ENCODE data around the gene OFD1.

Gene OFD1

DNA sequence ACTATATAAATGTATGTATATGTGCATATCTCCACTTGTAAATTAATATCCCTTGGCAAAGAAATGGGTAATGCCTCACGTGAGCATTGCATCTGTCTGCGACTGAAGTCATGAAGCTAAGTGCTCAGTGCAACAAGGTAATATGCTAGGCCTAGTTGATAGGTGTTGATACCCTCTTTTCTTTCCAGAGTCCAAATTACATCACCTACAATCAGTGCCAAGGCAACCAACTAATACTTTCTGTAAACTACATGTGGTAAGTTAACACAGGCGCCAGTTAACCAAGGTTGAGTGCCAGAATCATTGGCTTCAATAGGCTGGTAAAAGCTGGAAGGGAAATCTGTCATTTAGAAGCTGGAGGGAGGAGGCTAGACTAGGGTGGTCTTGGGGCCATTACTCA lies 41.3 kb downstream of the OFD1 start:
- H3K36me3 ChIP-seq (ENCODE audit: control insufficient read depth, insufficient read depth, low read length), result peaks cover 74% of the 10 kb centered on the region
- H3K9me3 ChIP-seq (ENCODE audit: control insufficient read depth, insufficient read depth, low read depth, low read length), result no peaks in the 10 kb centered on the region
- no peak overlapping the region for H3K4me3 ChIP-seq (ENCODE audit: low read depth, low read length)

GRCh38 chrX:13776387-13776786 lies 41.8 kb downstream of the OFD1 start:
- H3K27ac ChIP-seq (ENCODE audit: low read depth, low read length), result no peak overlapping the region
- H3K27me3 ChIP-seq (ENCODE audit: control insufficient read depth, insufficient read depth, low read length), result no peaks in the 10 kb centered on the region
- no peak overlapping the region for H3K4me3 ChIP-seq (ENCODE audit: low read depth, low read length)
- H3K4me1 ChIP-seq (ENCODE audit: control insufficient read depth, insufficient read depth, low read length), result peaks cover 13% of the 10 kb centered on the region; the same call in 1 of the 2 replicates
- H3K9me3 ChIP-seq (ENCODE audit: control insufficient read depth, insufficient read depth, low read depth, low read length), result no peaks in the 10 kb centered on the region
- peaks cover 69% of the 10 kb centered on the region for H3K36me3 ChIP-seq (ENCODE audit: control insufficient read depth, insufficient read depth, low read length)
- H3K9ac ChIP-seq (ENCODE audit: low read length), result no peak overlapping the region

More for the DNA sequence above, 41.3 kb downstream of the OFD1 start:
- Histone ChIP-seq H3K4me1 (ENCODE audit: control insufficient read depth, insufficient read depth, low read length) (peaks cover 9% of the 10 kb centered on the region; the same call in 1 of the 2 replicates), H3K27ac (ENCODE audit: low read depth, low read length) (no peak overlapping the region), H3K27me3 (ENCODE audit: control insufficient read depth, insufficient read depth, low read length) (no peaks in the 10 kb centered on the region), H3K9ac (ENCODE audit: low read length) (no peak overlapping the region)

GRCh38 chrX:13778916-13779315 lies 44.4 kb downstream of the OFD1 start:
- no peak overlapping the region for H3K27ac ChIP-seq (ENCODE audit: low read depth, low read length)

DNA sequence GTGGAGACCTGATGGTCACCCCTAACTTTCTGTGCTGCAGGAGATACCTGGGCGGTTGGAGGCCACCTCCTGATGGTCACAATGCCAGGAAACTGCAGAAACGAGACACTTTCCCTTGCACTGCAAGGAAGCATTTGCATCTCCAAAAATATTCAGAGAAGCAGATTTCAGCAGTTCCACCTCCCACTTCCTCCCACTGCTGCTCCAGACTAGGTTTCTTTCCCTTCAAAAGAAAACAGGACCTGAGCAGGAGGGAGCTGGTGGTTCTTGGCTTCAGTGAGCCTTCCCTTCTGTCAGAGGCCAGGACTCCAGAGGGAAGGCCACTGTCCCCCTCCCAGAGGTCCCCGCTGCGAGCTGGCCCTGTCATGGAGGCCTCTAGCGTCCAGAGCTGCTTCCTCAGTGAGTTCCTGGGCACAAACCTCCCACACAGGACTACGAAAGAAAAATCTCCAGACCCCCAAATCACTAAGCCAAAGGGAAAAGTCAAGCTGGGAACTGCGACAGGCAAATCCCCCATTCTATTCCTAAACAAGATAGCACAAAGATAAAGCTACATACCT lies 46.4 kb downstream of the OFD1 start:
- no peaks in the 10 kb centered on the region for H3K9me3 ChIP-seq (ENCODE audit: control insufficient read depth, insufficient read depth, low read depth, low read length)
- H3K36me3 ChIP-seq (ENCODE audit: control insufficient read depth, insufficient read depth, low read length), result peaks cover 59% of the 10 kb centered on the region
- H3K4me3 ChIP-seq (ENCODE audit: low read depth, low read length), result no peak overlapping the region
- no peak overlapping the region for H3K9ac ChIP-seq (ENCODE audit: low read length)
- peaks cover 13% of the 10 kb centered on the region; the same call in 1 of the 2 replicates for H3K4me1 ChIP-seq (ENCODE audit: control insufficient read depth, insufficient read depth, low read length)
- 0 out of 2 replicates have a peak overlapping the region, but pooled peaks have one; percentile 27 for H3K27ac ChIP-seq (ENCODE audit: low read depth, low read length)
- no peaks in the 10 kb centered on the region; the same call in 1 of the 2 replicates for H3K27me3 ChIP-seq (ENCODE audit: control insufficient read depth, insufficient read depth, low read length)

More at GRCh38 chrX:13778916-13779315, 44.4 kb downstream of the OFD1 start:
- no peak overlapping the region for H3K9ac ChIP-seq (ENCODE audit: low read length)
- H3K27me3 ChIP-seq (ENCODE audit: control insufficient read depth, insufficient read depth, low read length), result no peaks in the 10 kb centered on the region; the same call in 1 of the 2 replicates
- H3K36me3 ChIP-seq (ENCODE audit: control insufficient read depth, insufficient read depth, low read length), result peaks cover 64% of the 10 kb centered on the region
- H3K9me3 ChIP-seq (ENCODE audit: control insufficient read depth, insufficient read depth, low read depth, low read length), result no peaks in the 10 kb centered on the region
- no peak overlapping the region for H3K4me3 ChIP-seq (ENCODE audit: low read depth, low read length)
- peaks cover 13% of the 10 kb centered on the region; the same call in 1 of the 2 replicates for H3K4me1 ChIP-seq (ENCODE audit: control insufficient read depth, insufficient read depth, low read length)

GRCh38 chrX:13786048-13786447 lies 51.5 kb downstream of the OFD1 start:
- Histone ChIP-seq H3K9ac (ENCODE audit: low read length) (no peak overlapping the region), H3K9me3 (ENCODE audit: control insufficient read depth, insufficient read depth, low read depth, low read length) (no peaks in the 10 kb centered on the region), H3K4me1 (ENCODE audit: control insufficient read depth, insufficient read depth, low read length) (peaks cover 10% of the 10 kb centered on the region; the same call in 1 of the 2 replicates), H3K27me3 (ENCODE audit: control insufficient read depth, insufficient read depth, low read length) (no peaks in the 10 kb centered on the region; the same call in 1 of the 2 replicates), H3K36me3 (ENCODE audit: control insufficient read depth, insufficient read depth, low read length) (peaks cover 35% of the 10 kb centered on the region), H3K4me3 (ENCODE audit: low read depth, low read length) (no peak overlapping the region), H3K27ac (ENCODE audit: low read depth, low read length) (no peak overlapping the region)

DNA sequence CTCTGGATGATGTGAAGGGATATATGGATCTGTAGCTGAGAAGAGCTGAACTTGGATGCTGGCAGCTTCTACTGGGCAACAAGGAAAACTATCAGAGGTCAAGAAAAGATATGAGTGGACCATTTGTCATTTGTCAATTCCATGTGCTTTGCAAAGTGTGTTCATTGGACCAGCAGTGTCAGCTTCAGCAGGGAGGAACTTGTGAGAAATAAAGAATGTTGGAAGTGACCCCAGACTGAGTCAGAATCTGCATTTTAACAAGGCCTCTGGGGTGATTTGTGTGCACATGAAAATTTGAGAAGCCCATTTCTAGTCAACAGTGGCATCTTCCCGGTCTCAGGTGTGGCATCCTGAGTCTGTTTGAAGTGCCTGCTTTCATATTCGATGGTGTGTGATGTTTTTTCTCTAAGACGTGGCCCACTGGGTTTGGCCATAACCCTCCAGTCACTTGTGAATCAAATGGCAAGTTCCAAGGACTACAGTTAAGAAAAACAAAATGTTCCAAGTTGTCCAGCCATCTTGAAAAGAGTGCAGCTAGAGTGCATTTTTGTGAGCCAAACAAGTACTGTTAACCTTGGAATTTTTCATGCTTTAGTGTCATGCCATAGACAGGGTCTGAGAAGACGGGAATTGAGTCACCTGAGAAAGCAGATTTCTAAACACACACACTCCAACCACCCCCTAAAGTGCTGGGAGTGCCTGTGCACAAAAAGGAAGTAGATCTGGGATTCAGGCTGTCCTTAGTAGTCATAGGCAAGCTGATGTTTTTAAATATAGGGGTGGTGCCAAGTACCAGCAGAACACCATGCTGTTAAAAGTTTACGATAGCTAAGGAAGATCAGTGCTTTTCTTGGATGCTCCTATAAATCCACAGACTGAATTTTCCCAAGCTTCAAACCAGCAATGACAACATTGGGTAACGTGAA lies 55.9 kb downstream of the OFD1 start:
- H3K9ac ChIP-seq (ENCODE audit: low read length), result no peak overlapping the region
- peaks cover 5% of the 10 kb centered on the region; the same call in 1 of the 2 replicates for H3K36me3 ChIP-seq (ENCODE audit: control insufficient read depth, insufficient read depth, low read length)
- peaks cover 4% of the 10 kb centered on the region; the same call in 1 of the 2 replicates for H3K27me3 ChIP-seq (ENCODE audit: control insufficient read depth, insufficient read depth, low read length)
- no peaks in the 10 kb centered on the region for H3K9me3 ChIP-seq (ENCODE audit: control insufficient read depth, insufficient read depth, low read depth, low read length)
- H3K4me3 ChIP-seq (ENCODE audit: low read depth, low read length), result no peak overlapping the region
- H3K27ac ChIP-seq (ENCODE audit: low read depth, low read length), result no peak overlapping the region
- peaks cover 29% of the 10 kb centered on the region for H3K4me1 ChIP-seq (ENCODE audit: control insufficient read depth, insufficient read depth, low read length)

- peaks cover 29% of the 10 kb centered on the region for H3K4me1 ChIP-seq (ENCODE audit: control insufficient read depth, insufficient read depth, low read length)
- no peak overlapping the region for H3K9ac ChIP-seq (ENCODE audit: low read length)
- H3K27ac ChIP-seq (ENCODE audit: low read depth, low read length), result no peak overlapping the region
- peaks cover 4% of the 10 kb centered on the region; the same call in 1 of the 2 replicates for H3K27me3 ChIP-seq (ENCODE audit: control insufficient read depth, insufficient read depth, low read length)
- no peaks in the 10 kb centered on the region for H3K36me3 ChIP-seq (ENCODE audit: control insufficient read depth, insufficient read depth, low read length)
- H3K4me3 ChIP-seq (ENCODE audit: low read depth, low read length), result no peak overlapping the region
- no peaks in the 10 kb centered on the region for H3K9me3 ChIP-seq (ENCODE audit: control insufficient read depth, insufficient read depth, low read depth, low read length)
Measured at GRCh38 chrX:13791145-13791544, 56.6 kb downstream of the OFD1 start.

GRCh38 chrX:13791559-13791958 lies 57.0 kb downstream of the OFD1 start:
- Histone ChIP-seq H3K4me1 (ENCODE audit: control insufficient read depth, insufficient read depth, low read length) (peaks cover 29% of the 10 kb centered on the region), H3K27me3 (ENCODE audit: control insufficient read depth, insufficient read depth, low read length) (peaks cover 4% of the 10 kb centered on the region; the same call in 1 of the 2 replicates), H3K9ac (ENCODE audit: low read length) (no peak overlapping the region), H3K4me3 (ENCODE audit: low read depth, low read length) (no peak overlapping the region), H3K27ac (ENCODE audit: low read depth, low read length) (no peak overlapping the region), H3K36me3 (ENCODE audit: control insufficient read depth, insufficient read depth, low read length) (no peaks in the 10 kb centered on the region), H3K9me3 (ENCODE audit: control insufficient read depth, insufficient read depth, low read depth, low read length) (no peaks in the 10 kb centered on the region)

- no peak overlapping the region for H3K27ac ChIP-seq (ENCODE audit: low read depth, low read length)
- H3K9ac ChIP-seq (ENCODE audit: low read length), result no peak overlapping the region
- no peaks in the 10 kb centered on the region for H3K36me3 ChIP-seq (ENCODE audit: control insufficient read depth, insufficient read depth, low read length)
- H3K9me3 ChIP-seq (ENCODE audit: control insufficient read depth, insufficient read depth, low read depth, low read length), result no peaks in the 10 kb centered on the region
- peaks cover 29% of the 10 kb centered on the region for H3K4me1 ChIP-seq (ENCODE audit: control insufficient read depth, insufficient read depth, low read length)
- H3K4me3 ChIP-seq (ENCODE audit: low read depth, low read length), result no peak overlapping the region
- H3K27me3 ChIP-seq (ENCODE audit: control insufficient read depth, insufficient read depth, low read length), result peaks cover 4% of the 10 kb centered on the region; the same call in 1 of the 2 replicates
Measured at GRCh38 chrX:13793897-13794296, 59.3 kb downstream of the OFD1 start.

GRCh38 chrX:13794417-13794816 lies 59.9 kb downstream of the OFD1 start:
- H3K27ac ChIP-seq (ENCODE audit: low read depth, low read length), result peak overlapping the region; percentile 26; the same call in 1 of the 2 replicates
- peaks cover 4% of the 10 kb centered on the region; the same call in 1 of the 2 replicates for H3K27me3 ChIP-seq (ENCODE audit: control insufficient read depth, insufficient read depth, low read length)
- H3K4me3 ChIP-seq (ENCODE audit: low read depth, low read length), result no peak overlapping the region
- no peak overlapping the region for H3K9ac ChIP-seq (ENCODE audit: low read length)
- H3K36me3 ChIP-seq (ENCODE audit: control insufficient read depth, insufficient read depth, low read length), result no peaks in the 10 kb centered on the region
- no peaks in the 10 kb centered on the region for H3K9me3 ChIP-seq (ENCODE audit: control insufficient read depth, insufficient read depth, low read depth, low read length)
- peaks cover 29% of the 10 kb centered on the region for H3K4me1 ChIP-seq (ENCODE audit: control insufficient read depth, insufficient read depth, low read length)

GRCh38 chrX:13797512-13797911 lies 63.0 kb downstream of the OFD1 start:
- no peak overlapping the region for H3K9ac ChIP-seq (ENCODE audit: low read length)
- no peaks in the 10 kb centered on the region for H3K36me3 ChIP-seq (ENCODE audit: control insufficient read depth, insufficient read depth, low read length)
- no peak overlapping the region for H3K27ac ChIP-seq (ENCODE audit: low read depth, low read length)
- peaks cover 23% of the 10 kb centered on the region for H3K4me1 ChIP-seq (ENCODE audit: control insufficient read depth, insufficient read depth, low read length)
- H3K9me3 ChIP-seq (ENCODE audit: control insufficient read depth, insufficient read depth, low read depth, low read length), result no peaks in the 10 kb centered on the region
- peaks cover 4% of the 10 kb centered on the region; the same call in 1 of the 2 replicates for H3K27me3 ChIP-seq (ENCODE audit: control insufficient read depth, insufficient read depth, low read length)
- H3K4me3 ChIP-seq (ENCODE audit: low read depth, low read length), result no peak overlapping the region

Data from HUES6 (cell line).